Spleen (tissue), 11 donors: ENCODE results near the gene CCDC141. TPM values are rescaled to one million over a fixed set of nuclear protein-coding genes. Genes with fewer than 3 reads are reported as not detected.

Source experiments
- DNase-seq: peaks from one replicate; pipeline ENCODE4 v3.0.0-alpha.2; 2020
- H3K27ac ChIP-seq, 8 donors: fragments of 200-600 bp; sonication (generic) in 7 of 8; 1 replicate in 4 of 8; 2 replicates in 4 of 8; pipeline versions ENCODE4 v1.5.0 to v1.8.0; 2016 to 2021; ENCODE audit warnings: inconsistent platforms in 4 of 8, mild to moderate bottlenecking in 4 of 8, moderate library complexity in 1 of 8
- H3K27me3 ChIP-seq, 7 donors: fragments of 200-600 bp; sonication (generic) in 6 of 7; replicated peaks in 1 of 7; 1 replicate in 4 of 7; 2 replicates in 3 of 7; pipeline versions ENCODE4 v1.5.0 to v1.8.0; 2016 to 2021; ENCODE audit warnings: inconsistent platforms in 3 of 7, mild to moderate bottlenecking in 1 of 7
- H3K36me3 ChIP-seq, 6 donors: fragments of 200-600 bp; sonication (generic) in 5 of 6; 1 replicate in 4 of 6; 2 replicates in 2 of 6; pipeline versions ENCODE4 v1.5.0 to v1.8.0; 2016 to 2021; ENCODE audit warnings: inconsistent platforms in 2 of 6
- H3K4me1 ChIP-seq, 6 donors: fragments of 200-600 bp; sonication (generic) in 5 of 6; 1 replicate in 3 of 6; 2 replicates in 3 of 6; pipeline versions ENCODE4 v1.5.0 to v1.8.0; 2016 to 2021; ENCODE audit warnings: inconsistent platforms in 3 of 6
- H3K4me3 ChIP-seq, 8 donors: fragments of 200-600 bp; sonication (generic) in 7 of 8; 1 replicate in 4 of 8; 2 replicates in 4 of 8; pipeline versions ENCODE4 v1.5.0 to v1.8.0; 2016 to 2021; ENCODE audit warnings: inconsistent platforms in 4 of 8, mild to moderate bottlenecking in 4 of 8, moderate library complexity in 2 of 8
- H3K9me3 ChIP-seq, 8 donors: fragments of 200-600 bp; sonication (generic) in 7 of 8; 1 replicate in 4 of 8; 2 replicates in 4 of 8; pipeline versions ENCODE4 v1.5.0 to v1.8.0; 2016 to 2021; ENCODE audit warnings: inconsistent platforms in 4 of 8
- CTCF ChIP-seq, 11 experiments: fragments of 200-600 bp in 7 of 11; fragments of 450-650 bp in 4 of 11; sonication (generic) in 4 of 11; IDR thresholded peaks in 8 of 11; conservative IDR thresholded peaks in 3 of 11; 1 replicate in 7 of 11; 2 replicates in 4 of 11; pipeline versions ENCODE4 v1.4.0 to v1.8.0; 2016 to 2021; ENCODE audit warnings: antibody characterized with exemption in 11 of 11, inconsistent platforms in 4 of 11, mild to moderate bottlenecking in 1 of 11
- POLR2A ChIP-seq, 3 donors: fragments of 450-650 bp; IDR thresholded peaks; one replicate each; pipeline ENCODE4 v1.5.1; 2017; ENCODE audit warnings: antibody characterized with exemption in 3 of 3, mild to moderate bottlenecking in 1 of 3
- POLR2AphosphoS5 ChIP-seq, 3 donors: sonication (generic); formaldehyde crosslinking; IDR thresholded peaks; one replicate each; pipeline ENCODE4 v1.5.1; 2017; ENCODE audit warnings: antibody characterized with exemption in 3 of 3
- WGBS, 5 donors: extraction: QIAGEN DNeasy Blood & Tissue Kit in 3 of 5; methylation state at CpG; one replicate each; pipeline versions ENCODE4 v1.1.5 to v1.1.7; 2013 to 2018; 5-methylcytosine and 5-hydroxymethylcytosine counted together
- intact Hi-C: fragments of 100-400 bp; cut with DNase I; formaldehyde crosslinking; loops from one replicate; pipeline ENCODE4 v1.15.0; 2023; ENCODE audit warnings: low total_unique reads
- polyA plus RNA-seq, 3 donors: library from polyadenylated mRNA; stranded (reverse); fragments of 200-250 nt; gene quantifications; one replicate each; pipeline ENCODE4 v1.2.1, GENCODE V29; 2013
- total RNA-seq, 7 donors: library from RNA; depleted of rRNA in 3 of 7; stranded (reverse); fragments of >200 nt in 3 of 7; fragmentation: NEBNext Ultra II Directional in 4 of 7; extraction: Animal tissue kit (Norgen Biotek cat#: 25700) in 4 of 7; gene quantifications; one replicate each; pipeline versions ENCODE4 v1.1.0 to v1.2.1, GENCODE V29; 2016 to 2021
- donor health status: healthy with polysubstance abuse.
- donor health status: DM: no; HTN: no; CAD: no; lungs with moderate emphysema.
- donor health status: DM: no; HTN: no; CAD: no.
- donor health status: Bipolar disorder and iron deficiency.
- donor health status: healthy.
- donor health status: DM: no; HTN: no; CAD: no.
- donor health status: DM: yes; HTN: yes; CAD: no.

Gene CCDC141
- total and polyA plus RNA-seq, 10 donors = 0.29 to 21.3 (median 11.4) TPM

DNA sequence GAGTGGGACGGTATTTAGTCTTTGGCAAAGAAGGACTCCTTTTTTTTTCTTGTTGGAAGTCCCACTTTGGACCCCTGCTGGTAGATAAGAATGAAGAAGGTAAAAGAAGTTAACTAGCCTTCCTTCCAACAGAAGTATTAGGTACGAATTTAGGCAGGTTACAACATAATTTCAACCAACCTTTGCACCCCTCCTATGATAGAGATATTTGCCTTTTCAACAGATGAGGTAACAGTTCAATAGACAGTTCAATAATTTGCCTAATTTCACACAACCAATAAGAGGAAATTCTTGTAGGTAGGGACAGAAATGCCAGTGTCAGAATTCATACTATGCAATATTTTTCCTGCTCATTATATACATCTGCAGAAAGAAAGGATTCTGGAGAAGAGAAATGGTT, 100.8 kb downstream of the CCDC141 start:
- intact Hi-C loops = no loop called here
- WGBS, 5 donors = 86 to 96% (median 92%) methylated on average over 2 of the region's 2 CpGs
- no peaks in the 10 kb centered on the region for H3K27me3 ChIP-seq
- peaks cover 0 to 10% (median 0%) of the 10 kb centered on the region in 8 donors for H3K9me3 ChIP-seq
- H3K4me3 ChIP-seq = no peak overlapping the region
- no peak for DNase-seq
- no peaks in the 10 kb centered on the region for H3K4me1 ChIP-seq
- no peak overlapping the region for H3K27ac ChIP-seq
- TF ChIP-seq CTCF (IDR thresholded peaks at IDR 0.05 in 8 of 11, conservative IDR thresholded peaks at IDR 0.05 in 3 of 11) = no peak
- no peak for TF ChIP-seq POLR2AphosphoS5 (IDR thresholded peaks at IDR 0.05)
- no peak for TF ChIP-seq POLR2A (IDR thresholded peaks at IDR 0.05)
- H3K36me3 ChIP-seq = no peaks in the 10 kb centered on the region

DNA sequence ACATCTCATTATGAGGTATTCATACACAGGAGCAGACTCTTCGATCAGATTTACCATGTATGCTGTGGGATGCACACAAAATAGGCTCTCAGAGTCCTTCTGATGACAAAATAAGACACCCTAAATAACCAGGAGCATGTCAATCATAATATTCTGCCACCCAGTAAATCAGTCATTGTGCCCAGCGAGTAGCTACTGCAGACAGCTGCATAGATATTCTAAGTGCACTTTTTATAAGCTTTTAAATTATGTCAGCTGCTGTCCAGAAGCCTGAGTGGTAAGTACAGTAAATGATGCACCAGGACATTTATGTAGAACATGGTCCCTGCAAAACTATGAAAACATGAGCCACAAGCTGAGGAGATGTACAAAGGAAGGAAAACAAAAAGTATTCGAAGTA, 102.9 kb downstream of the CCDC141 start:
- 76 to 91% (median 85%) methylated on average over 3 of the region's 3 CpGs for WGBS, 5 donors
- H3K4me3 ChIP-seq = no peak overlapping the region
- no peaks in the 10 kb centered on the region for H3K4me1 ChIP-seq
- H3K36me3 ChIP-seq = no peaks in the 10 kb centered on the region
- DNase-seq = no peak
- intact Hi-C loops = no loop called here
- no peak overlapping the region for H3K27ac ChIP-seq
- no peaks in the 10 kb centered on the region for H3K27me3 ChIP-seq
- H3K9me3 ChIP-seq = peaks cover 0 to 10% (median 0%) of the 10 kb centered on the region in 8 donors
- TF ChIP-seq CTCF (IDR thresholded peaks at IDR 0.05 in 8 of 11, conservative IDR thresholded peaks at IDR 0.05 in 3 of 11) (no peak), POLR2A (IDR thresholded peaks at IDR 0.05) (no peak), POLR2AphosphoS5 (IDR thresholded peaks at IDR 0.05) (no peak)

GRCh38 chr2:178946494-178946893, 103.4 kb downstream of the CCDC141 start:
- H3K4me1 ChIP-seq = no peaks in the 10 kb centered on the region
- no peaks in the 10 kb centered on the region for H3K36me3 ChIP-seq
- WGBS, 5 donors = 82 to 88% (median 87%) methylated on average over 3 of the region's 3 CpGs
- peaks cover 0 to 10% (median 0%) of the 10 kb centered on the region in 8 donors for H3K9me3 ChIP-seq
- DNase-seq = no peak
- no peak overlapping the region for H3K27ac ChIP-seq
- H3K27me3 ChIP-seq = no peaks in the 10 kb centered on the region
- no peak for TF ChIP-seq CTCF (IDR thresholded peaks at IDR 0.05 in 8 of 11, conservative IDR thresholded peaks at IDR 0.05 in 3 of 11)
- TF ChIP-seq POLR2A (IDR thresholded peaks at IDR 0.05) = no peak
- no peak for TF ChIP-seq POLR2AphosphoS5 (IDR thresholded peaks at IDR 0.05)
- no peak overlapping the region for H3K4me3 ChIP-seq
- intact Hi-C loops = no loop called here

DNA sequence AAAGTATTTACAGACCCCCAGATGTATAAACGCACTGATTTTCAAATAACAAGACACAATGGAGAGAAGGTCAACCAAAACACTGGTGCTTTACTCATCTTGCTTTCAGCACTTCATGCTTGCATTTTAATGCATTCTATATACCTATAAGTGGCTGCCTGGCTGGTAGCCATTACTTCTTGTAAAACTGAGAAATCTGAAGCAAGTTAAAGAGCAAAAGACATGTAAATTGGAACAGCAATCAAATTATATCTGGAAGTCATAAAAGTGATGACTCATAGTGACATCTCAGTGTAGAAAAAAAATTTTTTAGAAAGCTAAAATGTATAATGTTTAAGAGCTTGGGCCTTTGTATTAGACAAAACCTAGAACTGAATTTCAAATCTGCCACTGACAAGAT, 106.2 kb downstream of the CCDC141 start:
- WGBS, 5 donors = 86 to 93% (median 88%) methylated on average over 1 of the region's 1 CpG
- no peak overlapping the region for H3K4me3 ChIP-seq
- H3K27me3 ChIP-seq = no peaks in the 10 kb centered on the region
- intact Hi-C loops = no loop called here
- DNase-seq = no peak
- no peaks in the 10 kb centered on the region for H3K36me3 ChIP-seq
- no peaks in the 10 kb centered on the region for H3K4me1 ChIP-seq
- H3K9me3 ChIP-seq = peaks cover 0 to 10% (median 0%) of the 10 kb centered on the region in 8 donors
- H3K27ac ChIP-seq = no peak overlapping the region
- TF ChIP-seq POLR2AphosphoS5 (IDR thresholded peaks at IDR 0.05) (no peak), POLR2A (IDR thresholded peaks at IDR 0.05) (no peak), CTCF (IDR thresholded peaks at IDR 0.05 in 8 of 11, conservative IDR thresholded peaks at IDR 0.05 in 3 of 11) (no peak)
